Measurements from ENCODE around the gene AHCTF1.

DNA sequence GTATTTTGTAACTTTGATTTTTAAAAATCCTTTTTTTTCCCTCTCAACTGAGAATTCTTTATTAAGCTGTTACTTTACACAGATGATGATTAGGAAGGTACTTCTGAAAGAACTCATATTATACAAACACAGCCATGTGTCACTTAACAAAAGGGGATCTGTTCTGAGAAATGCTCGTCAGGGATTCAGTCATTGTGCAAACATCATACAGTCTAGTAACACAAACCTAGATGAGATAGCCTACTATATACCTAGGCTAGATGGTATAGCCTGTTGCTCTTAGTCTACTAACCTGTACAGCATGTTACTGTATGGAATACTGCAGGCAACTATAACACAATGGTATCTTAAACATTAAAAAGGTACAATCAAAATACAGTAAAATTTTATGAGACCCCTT lies 24.9 kb downstream of the AHCTF1 start:
- TF ChIP-seq CEBPB (IDR thresholded peaks at IDR 0.05) = no peak
- TF ChIP-seq, protein P1, sequence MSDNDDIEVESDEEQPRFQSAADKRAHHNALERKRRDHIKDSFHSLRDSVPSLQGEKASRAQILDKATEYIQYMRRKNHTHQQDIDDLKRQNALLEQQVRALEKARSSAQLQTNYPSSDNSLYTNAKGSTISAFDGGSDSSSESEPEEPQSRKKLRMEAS (IDR thresholded peaks at IDR 0.05) = no peak
- TF ChIP-seq TCF12 (IDR thresholded peaks at IDR 0.05; ENCODE audit: low read depth) = no peak
- no peak for TF ChIP-seq YY1 (IDR thresholded peaks at IDR 0.05; ENCODE audit: low read depth)
- no peak for TF ChIP-seq REST (IDR thresholded peaks at IDR 0.05; ENCODE audit: low read depth)
- no peak for TF ChIP-seq FOXM1 (IDR thresholded peaks at IDR 0.05; ENCODE audit: borderline replicate concordance, low read depth)
- TF ChIP-seq USF1 (IDR thresholded peaks at IDR 0.05) = no peak
- no peak for TF ChIP-seq RAD21 (IDR thresholded peaks at IDR 0.05; ENCODE audit: low read depth)
- TF ChIP-seq TAF1 (IDR thresholded peaks at IDR 0.05; ENCODE audit: low read depth) = no peak
- TF ChIP-seq CREB1 (IDR thresholded peaks at IDR 0.05; ENCODE audit: low read depth) = no peak
- no peak for TF ChIP-seq EP300 (IDR thresholded peaks at IDR 0.05; ENCODE audit: borderline replicate concordance)
- TF ChIP-seq ZBTB7A (IDR thresholded peaks at IDR 0.05; ENCODE audit: low read depth) = no peak
- TF ChIP-seq TEAD4 (IDR thresholded peaks at IDR 0.05) = no peak

All from Ishikawa (cell line).